Activated T-cell treated with anti-CD3 and anti-CD28 coated beads, Interleukin-2, amount 50 U/mL, for 1 hour (primary cell): ENCODE data around the gene DEFB129.
"Not testable (repeated sequence)": the region's sequence is repeated elsewhere in the genome, so short reads cannot be mapped to it uniquely, and the experiment has no call there.

Experiments
- DNase-seq: peaks from one replicate; pipeline ENCODE4 v3.0.0-alpha.2; 2020

Gene DEFB129

GRCh38 chr20:226958-227357 is at the start of gene DEFB129:
Gene DEFB129 (plus strand): TSS chr20:227258. CDS start chr20:227289, 31 bp downstream.
- DNase-seq: no peak

GRCh38 chr20:184288-184687 is 42.8 kb upstream of the DEFB129 start:
- DNase-seq: no peak

- no peak for DNase-seq
Observed at GRCh38 chr20:187733-188132, 39.3 kb upstream of the DEFB129 start.

- DNase-seq: no peak
Observed at GRCh38 chr20:189611-190010, 37.4 kb upstream of the DEFB129 start, which contains the start of gene DEFB128. Gene DEFB128 (minus strand): TSS chr20:189711. CDS start chr20:189623, 88 bp downstream.

GRCh38 chr20:198225-198624 is 28.8 kb upstream of the DEFB129 start:
- no peak for DNase-seq

GRCh38 chr20:199996-200395 is 27.1 kb upstream of the DEFB129 start:
- DNase-seq: no peak

GRCh38 chr20:203630-204029 is 23.4 kb upstream of the DEFB129 start:
- DNase-seq: not testable (repeated sequence)

- no peak for DNase-seq
Observed at GRCh38 chr20:208942-209566, 18.0 kb upstream of the DEFB129 start.

GRCh38 chr20:210809-211502 is 16.1 kb upstream of the DEFB129 start:
- no peak for DNase-seq

- no peak for DNase-seq
Observed at GRCh38 chr20:214383-214782, 12.7 kb upstream of the DEFB129 start.

- DNase-seq: no peak
Observed at GRCh38 chr20:215796-216195, 11.3 kb upstream of the DEFB129 start.

- DNase-seq: no peak
Observed at GRCh38 chr20:217266-217665, 9.8 kb upstream of the DEFB129 start.

- DNase-seq: no peak
Observed at GRCh38 chr20:219290-220115, 7.6 kb upstream of the DEFB129 start.

- DNase-seq: no peak
Observed at GRCh38 chr20:221258-221830, 5.7 kb upstream of the DEFB129 start.

- DNase-seq: not testable (repeated sequence)
Observed at GRCh38 chr20:225879-226278, 1.2 kb upstream of the DEFB129 start.

GRCh38 chr20:227439-228105 is 514 bp downstream of the DEFB129 start:
- DNase-seq: no peak

- no peak for DNase-seq
Observed at GRCh38 chr20:235891-236290, 8.8 kb downstream of the DEFB129 start.

- no peak for DNase-seq
Observed at GRCh38 chr20:237489-237888, 10.4 kb downstream of the DEFB129 start.

- no peak for DNase-seq
Observed at GRCh38 chr20:237929-238328, 10.9 kb downstream of the DEFB129 start.

GRCh38 chr20:242905-243304 is 15.8 kb downstream of the DEFB129 start:
- DNase-seq: no peak

- DNase-seq: no peak
Observed at GRCh38 chr20:251354-251753, 24.3 kb downstream of the DEFB129 start.

GRCh38 chr20:252801-253200 is 25.7 kb downstream of the DEFB129 start:
- no peak for DNase-seq

GRCh38 chr20:253447-253846 is 26.4 kb downstream of the DEFB129 start:
- not testable (repeated sequence) for DNase-seq
